CD4-positive, alpha-beta T cell treated with Interferon gamma for 1 hour (primary cell): ENCODE measurements around the gene KRT17.
"Not testable (repeated sequence)": the region's sequence is repeated elsewhere in the genome, so short reads cannot be mapped to it uniquely, and the experiment has no call there.

ENCODE experiments used
- DNase-seq: peaks from one replicate; pipeline ENCODE4 v3.0.0-alpha.2; 2020

Gene KRT17

GRCh38 chr17:41653892-41654677 is 29.7 kb upstream of the KRT17 start:
- no peak for DNase-seq

- no peak for DNase-seq
Measured at GRCh38 chr17:41653421-41653820, 29.0 kb upstream of the KRT17 start.

GRCh38 chr17:41652461-41652970 is 28.1 kb upstream of the KRT17 start:
- no peak for DNase-seq

- no peak for DNase-seq
Measured at GRCh38 chr17:41651625-41652460, 27.5 kb upstream of the KRT17 start.

- no peak for DNase-seq
Measured at GRCh38 chr17:41650794-41651624, 26.6 kb upstream of the KRT17 start.

GRCh38 chr17:41649923-41650519 is 25.6 kb upstream of the KRT17 start:
- no peak for DNase-seq

- DNase-seq: peak; percentile 80
Measured at GRCh38 chr17:41648411-41649195, 24.2 kb upstream of the KRT17 start.

- peak; percentile 79 for DNase-seq
Measured at GRCh38 chr17:41647940-41648410, 23.6 kb upstream of the KRT17 start.

GRCh38 chr17:41647038-41647813 is 22.9 kb upstream of the KRT17 start:
- no peak for DNase-seq

GRCh38 chr17:41642252-41643156 is 18.1 kb upstream of the KRT17 start:
- no peak for DNase-seq

GRCh38 chr17:41640596-41640995 is 16.2 kb upstream of the KRT17 start:
- not testable (repeated sequence) for DNase-seq

GRCh38 chr17:41639492-41640473 is 15.4 kb upstream of the KRT17 start:
- no peak for DNase-seq

- no peak for DNase-seq
Measured at GRCh38 chr17:41638941-41639340, 14.6 kb upstream of the KRT17 start.

GRCh38 chr17:41638194-41638593 is 13.8 kb upstream of the KRT17 start:
- DNase-seq: no peak

GRCh38 chr17:41636652-41637051 is 12.3 kb upstream of the KRT17 start:
- DNase-seq: no peak

GRCh38 chr17:41635121-41636097 is 11.0 kb upstream of the KRT17 start:
- no peak for DNase-seq

- no peak for DNase-seq
Measured at GRCh38 chr17:41634639-41635038, 10.3 kb upstream of the KRT17 start.
